Mesenchymal stem cell (in vitro differentiated cells and primary cell): ENCODE measurements around the gene TRAF6.
A peak's percentile ranks its signal among the peaks of the same experiment; 100 is the strongest.
"Not testable (repeated sequence)": the region's sequence is repeated elsewhere in the genome, so short reads cannot be mapped to it uniquely, and the experiment has no call there.

Experiments
- DNase-seq: peaks from one replicate; pipeline ENCODE4 v3.0.0-alpha.2; 2013
- H2AFZ ChIP-seq: one replicate; pipeline ENCODE4 v1.6.1; 2013; ENCODE audit warnings: low read depth, mild to moderate bottlenecking, control low read depth, inconsistent platforms, low read length, moderate library complexity
- H2AK5ac ChIP-seq: 2 replicates; pipeline ENCODE4 v1.6.1; 2013; ENCODE audit warnings: low read length, moderate library complexity, mild to moderate bottlenecking, inconsistent platforms; ENCODE audit not compliant: severe bottlenecking
- H2BK120ac ChIP-seq: one replicate; pipeline ENCODE4 v1.6.1; 2013; ENCODE audit warnings: low read depth, mild to moderate bottlenecking, inconsistent platforms, low read length, moderate library complexity
- H2BK12ac ChIP-seq, 2 experiments: one replicate each; pipeline ENCODE4 v1.6.1; 2013; ENCODE audit warnings: inconsistent platforms in 2 of 2, low read length in 2 of 2, mild to moderate bottlenecking in 2 of 2, moderate library complexity in 2 of 2, control low read depth in 1 of 2
- H2BK15ac ChIP-seq: one replicate; pipeline ENCODE4 v1.6.1; 2013; ENCODE audit warnings: mild to moderate bottlenecking, low read depth, inconsistent platforms; ENCODE audit not compliant: poor library complexity, severe bottlenecking
- H2BK5ac ChIP-seq: 2 replicates; pipeline ENCODE4 v1.6.1; 2013; ENCODE audit warnings: low read depth, mild to moderate bottlenecking, low read length, control low read depth, inconsistent platforms; ENCODE audit not compliant: poor library complexity, severe bottlenecking
- H3K14ac ChIP-seq, 2 experiments: one replicate each; pipeline ENCODE4 v1.6.1; 2013; ENCODE audit warnings: inconsistent platforms in 2 of 2, low read length in 2 of 2, control low read depth in 1 of 2, mild to moderate bottlenecking in 1 of 2, moderate library complexity in 1 of 2
- H3K18ac ChIP-seq, 2 experiments: one replicate each; pipeline ENCODE4 v1.6.1; 2013; ENCODE audit warnings: inconsistent platforms in 2 of 2, low read length in 2 of 2, control low read depth in 1 of 2, low read depth in 1 of 2, mild to moderate bottlenecking in 1 of 2
- H3K23ac ChIP-seq, 2 experiments: one replicate each; pipeline ENCODE4 v1.6.1; 2013; ENCODE audit warnings: inconsistent platforms in 2 of 2, low read length in 2 of 2, mild to moderate bottlenecking in 2 of 2, moderate library complexity in 2 of 2, control low read depth in 1 of 2
- H3K27ac ChIP-seq: 2 replicates; pipeline ENCODE4 v1.5.1; 2013; ENCODE audit warnings: mild to moderate bottlenecking, moderate library complexity, low read length, control low read depth, inconsistent platforms; ENCODE audit not compliant: poor library complexity, severe bottlenecking
- H3K27me3 ChIP-seq, 2 experiments: 2 replicates each; pipeline versions ENCODE4 v1.6.1 to v1.7.0; 2013; ENCODE audit warnings: low read length in 2 of 2, mild to moderate bottlenecking in 2 of 2, moderate library complexity in 2 of 2, control low read depth in 1 of 2, inconsistent platforms in 1 of 2; ENCODE audit not compliant: control insufficient read depth in 1 of 2, insufficient read depth in 1 of 2
- H3K36me3 ChIP-seq, 2 experiments: 2 replicates each; pipeline versions ENCODE4 v1.6.1 to v1.7.0; 2013; ENCODE audit warnings: low read length in 2 of 2, control low read depth in 1 of 2, inconsistent platforms in 1 of 2, low read depth in 1 of 2, mild to moderate bottlenecking in 1 of 2; ENCODE audit not compliant: insufficient read depth in 2 of 2, control insufficient read depth in 1 of 2
- H3K4ac ChIP-seq, 2 experiments: one replicate each; pipeline ENCODE4 v1.6.1; 2013; ENCODE audit warnings: inconsistent platforms in 2 of 2, low read length in 2 of 2, mild to moderate bottlenecking in 2 of 2, moderate library complexity in 2 of 2, control low read depth in 1 of 2, low read depth in 1 of 2
- H3K4me1 ChIP-seq: 2 replicates; pipeline ENCODE4 v1.6.1; 2013; ENCODE audit warnings: low read depth, low read length, control low read depth; ENCODE audit not compliant: control insufficient read depth, insufficient read depth
- H3K4me2 ChIP-seq: 2 replicates; pipeline ENCODE4 v1.6.1; 2013; ENCODE audit warnings: low read length, mild to moderate bottlenecking, inconsistent platforms; ENCODE audit not compliant: poor library complexity, severe bottlenecking
- H3K4me3 ChIP-seq, 2 experiments: 2 replicates each; pipeline versions ENCODE4 v1.5.1 to v1.7.0; 2013; ENCODE audit warnings: low read length in 2 of 2, mild to moderate bottlenecking in 2 of 2, control low read depth in 1 of 2, low read depth in 1 of 2; ENCODE audit not compliant: insufficient read depth in 1 of 2
- H3K79me1 ChIP-seq: replicated peaks from 2 replicates; pipeline ENCODE4 v1.6.1; 2013; ENCODE audit warnings: mild to moderate bottlenecking, control low read depth, low read length, inconsistent platforms; ENCODE audit not compliant: poor library complexity, severe bottlenecking
- H3K9ac ChIP-seq: 2 replicates; pipeline ENCODE4 v1.7.0; 2013; ENCODE audit warnings: mild to moderate bottlenecking, low read length, moderate library complexity
- H3K9me3 ChIP-seq: 2 replicates; pipeline ENCODE4 v1.7.0; 2013; ENCODE audit warnings: mild to moderate bottlenecking, low read length; ENCODE audit not compliant: control insufficient read depth
- H4K8ac ChIP-seq: one replicate; pipeline ENCODE4 v1.6.1; 2013; ENCODE audit warnings: inconsistent platforms, mild to moderate bottlenecking, low read length, moderate library complexity
- H4K91ac ChIP-seq: one replicate; pipeline ENCODE4 v1.6.1; 2013; ENCODE audit warnings: mild to moderate bottlenecking, low read length, inconsistent platforms
- WGBS: methylation state at CpG from one replicate; pipeline ENCODE4 v1.1.7; 2013; ENCODE audit warnings: mixed read lengths; 5-methylcytosine and 5-hydroxymethylcytosine counted together

The TRAF6 gene

GRCh38 chr11:36557390-36557789 is 47.3 kb upstream of the TRAF6 start:
- WGBS: 100% methylated on average over 8 of the region's 17 CpGs

DNA sequence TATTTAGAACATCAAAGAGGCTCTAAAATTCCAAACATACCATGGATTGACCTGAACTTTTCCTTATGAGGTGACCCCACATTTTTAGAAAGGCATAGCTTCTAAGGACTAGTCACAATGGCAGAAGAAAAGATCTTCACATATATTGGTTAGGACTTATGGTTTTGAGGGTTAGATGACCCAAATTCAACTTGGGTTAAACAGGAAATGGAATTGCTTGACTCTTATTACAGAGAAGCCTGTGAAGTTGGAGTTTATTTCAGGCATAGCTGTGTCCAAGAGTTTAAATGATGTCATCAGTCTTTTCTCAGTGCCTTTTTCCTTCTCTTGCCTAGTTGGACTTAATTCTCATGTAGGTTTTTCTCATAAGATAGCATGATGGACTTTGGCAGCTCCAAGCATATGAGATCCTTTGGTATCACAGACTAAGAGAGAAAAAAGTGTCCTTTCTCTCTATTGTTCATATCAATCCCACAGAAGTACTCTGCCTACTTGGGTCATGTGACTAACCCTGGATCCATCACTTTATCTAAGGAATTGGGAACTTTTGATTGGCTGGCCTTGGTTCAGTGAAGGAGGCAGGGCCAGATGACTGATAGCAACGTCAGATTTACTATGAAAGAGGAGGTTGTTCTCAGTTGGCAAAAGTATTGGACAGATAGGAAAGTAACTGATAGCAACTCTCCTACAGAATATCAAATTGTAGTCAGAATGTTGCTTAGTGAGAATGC is 40.5 kb upstream of the TRAF6 start:
- no peak overlapping the region for H3K18ac ChIP-seq
- no peaks in the 10 kb centered on the region for H3K4me1 ChIP-seq
- no peak overlapping the region for H2BK120ac ChIP-seq
- H2AFZ ChIP-seq: no peak overlapping the region
- no peak overlapping the region for H2BK12ac ChIP-seq
- WGBS: 63% methylated on average over 1 of the region's 1 CpG
- H2BK15ac ChIP-seq: no peak overlapping the region
- no peak overlapping the region for H3K14ac ChIP-seq
- H3K36me3 ChIP-seq: no peaks in the 10 kb centered on the region
- H2BK5ac ChIP-seq: no peak overlapping the region
- no peak for DNase-seq
- no peak overlapping the region for H3K27ac ChIP-seq
- no peaks in the 10 kb centered on the region for H3K9me3 ChIP-seq
- H4K8ac ChIP-seq: no peak overlapping the region
- H3K9ac ChIP-seq: no peak overlapping the region
- no peaks in the 10 kb centered on the region for H3K79me1 ChIP-seq
- no peaks in the 10 kb centered on the region for H3K27me3 ChIP-seq
- no peak overlapping the region for H3K4me3 ChIP-seq
- no peak overlapping the region for H3K23ac ChIP-seq
- no peak overlapping the region for H2AK5ac ChIP-seq
- no peak overlapping the region for H4K91ac ChIP-seq
- H3K4ac ChIP-seq: no peak overlapping the region
- H3K4me2 ChIP-seq: no peak overlapping the region

More at GRCh38 chr11:36557390-36557789, 47.3 kb upstream of the TRAF6 start:
- not testable (repeated sequence) for H3K27ac ChIP-seq, H2BK12ac ChIP-seq, H3K9ac ChIP-seq, H3K18ac ChIP-seq, H2BK15ac ChIP-seq, H2AFZ ChIP-seq, H3K79me1 ChIP-seq, H3K4ac ChIP-seq, H3K4me1 ChIP-seq, H4K8ac ChIP-seq, H3K23ac ChIP-seq, H3K14ac ChIP-seq, H2AK5ac ChIP-seq, H3K36me3 ChIP-seq, H2BK120ac ChIP-seq, H3K4me2 ChIP-seq, H3K4me3 ChIP-seq, H4K91ac ChIP-seq, DNase-seq, H3K9me3 ChIP-seq, H2BK5ac ChIP-seq
- peaks cover 12 to 17% of the 10 kb centered on the region in 2 experiments for H3K27me3 ChIP-seq

GRCh38 chr11:36540998-36541397 is 30.9 kb upstream of the TRAF6 start:
- H3K14ac ChIP-seq: no peak overlapping the region
- no peak overlapping the region for H2BK15ac ChIP-seq
- no peak overlapping the region for H3K4me2 ChIP-seq
- no peak overlapping the region for H3K27ac ChIP-seq
- H3K4me1 ChIP-seq: no peaks in the 10 kb centered on the region
- peaks cover 0 to 7% of the 10 kb centered on the region in 2 experiments for H3K27me3 ChIP-seq
- no peak overlapping the region for H3K4ac ChIP-seq
- no peak overlapping the region for H2BK12ac ChIP-seq
- 40% methylated on average over 6 of the region's 6 CpGs for WGBS
- no peak overlapping the region for H4K8ac ChIP-seq
- no peaks in the 10 kb centered on the region for H3K9me3 ChIP-seq
- DNase-seq: peak; percentile 70
- no peak overlapping the region for H2BK120ac ChIP-seq
- H3K18ac ChIP-seq: no peak overlapping the region
- H2AFZ ChIP-seq: no peak overlapping the region
- H3K9ac ChIP-seq: peak overlapping the region; percentile 34
- H3K4me3 ChIP-seq: no peak overlapping the region
- no peak overlapping the region for H2AK5ac ChIP-seq
- H3K23ac ChIP-seq: no peak overlapping the region
- H3K36me3 ChIP-seq: no peaks in the 10 kb centered on the region
- H2BK5ac ChIP-seq: no peak overlapping the region
- H4K91ac ChIP-seq: no peak overlapping the region
- no peaks in the 10 kb centered on the region for H3K79me1 ChIP-seq

GRCh38 chr11:36534276-36534840 is 24.3 kb upstream of the TRAF6 start:
- Histone ChIP-seq H2BK5ac (no peak overlapping the region), H3K14ac (no peak overlapping the region), H2BK120ac (no peak overlapping the region), H3K18ac (no peak overlapping the region), H2AFZ (no peak overlapping the region), H2AK5ac (no peak overlapping the region), H3K9me3 (no peaks in the 10 kb centered on the region), H3K4me3 (no peak overlapping the region), H3K4me2 (no peak overlapping the region), H3K9ac (no peak overlapping the region), H3K27ac (no peak overlapping the region), H3K4me1 (no peaks in the 10 kb centered on the region), H4K8ac (no peak overlapping the region), H4K91ac (no peak overlapping the region), H3K27me3 (no peaks in the 10 kb centered on the region), H3K36me3 (no peaks in the 10 kb centered on the region), H2BK15ac (no peak overlapping the region), H3K79me1 (no peaks in the 10 kb centered on the region), H3K4ac (no peak overlapping the region), H3K23ac (no peak overlapping the region), H2BK12ac (no peak overlapping the region)
- DNase-seq: no peak
- WGBS: 67% methylated on average over 1 of the region's 3 CpGs
